HepG2 (cell line): ENCODE data around the gene ATG2B. TPM values are rescaled to one million over a fixed set of nuclear protein-coding genes. Genes with fewer than 3 reads are reported as not detected.
A peak's percentile ranks its signal among the peaks of the same experiment; 100 is the strongest.

Experiments
- CENPX ChIP-seq: sonication (generic); formaldehyde crosslinking; IDR thresholded peaks from 2 replicates; pipeline ENCODE4 v1.9.0; 2021; ENCODE audit warnings: mild to moderate bottlenecking, missing genetic modification reagents, moderate library complexity
- CHD4 ChIP-seq: fragments of 200-600 bp; sonication (generic); IDR thresholded peaks from 2 replicates; pipeline ENCODE4 v1.7.0; 2017; ENCODE audit warnings: mild to moderate bottlenecking, low read length, borderline replicate concordance
- IKZF5 ChIP-seq: IDR thresholded peaks from 2 replicates; pipeline ENCODE4 v1.6.1; 2018; ENCODE audit warnings: missing genetic modification reagents, mild to moderate bottlenecking, missing compliant biosample characterization
- KDM1A ChIP-seq: IDR thresholded peaks from 2 replicates; pipeline ENCODE4 v1.6.1; 2016; ENCODE audit warnings: missing compliant biosample characterization
- KLF13 ChIP-seq: sonication (generic); formaldehyde crosslinking; IDR thresholded peaks from 2 replicates; pipeline ENCODE4 v1.4.0; 2020; ENCODE audit warnings: mild to moderate bottlenecking, missing genetic modification reagents
- KLF16 ChIP-seq, 2 experiments: sonication (generic) in 1 of 2; formaldehyde crosslinking in 1 of 2; IDR thresholded peaks; 2 replicates each; pipeline versions ENCODE4 v1.6.1 to v1.8.0; 2016 to 2023; ENCODE audit warnings: missing genetic modification reagents in 2 of 2, missing compliant biosample characterization in 1 of 2
- KMT2B ChIP-seq: IDR thresholded peaks from 2 replicates; pipeline ENCODE4 v1.6.1; 2016; ENCODE audit warnings: missing genetic modification reagents, missing compliant biosample characterization
- MAFK ChIP-seq, 2 experiments: IDR thresholded peaks in 1 of 2; conservative IDR thresholded peaks in 1 of 2; 2 replicates each; pipeline ENCODE4 v1.6.1; 2011; ENCODE audit warnings: improper control_type of control experiment in 2 of 2, low read length in 2 of 2
- MXD3 ChIP-seq: IDR thresholded peaks from 2 replicates; pipeline ENCODE4 v1.6.1; 2016; ENCODE audit warnings: mild to moderate bottlenecking, missing biosample characterization, missing genetic modification reagents
- MXI1 ChIP-seq: IDR thresholded peaks from 3 replicates; pipeline ENCODE4 v1.6.1; 2012; ENCODE audit warnings: low read depth, low read length, inconsistent platforms, borderline replicate concordance
- NCOR1 ChIP-seq: fragments of 200-600 bp; sonication (generic); IDR thresholded peaks from 2 replicates; pipeline ENCODE4 v1.7.0; 2017; ENCODE audit warnings: antibody characterized with exemption, low read length, borderline replicate concordance
- NFATC3 ChIP-seq: sonication (generic); formaldehyde crosslinking; IDR thresholded peaks from 2 replicates; pipeline ENCODE4 v1.5.1; 2020; ENCODE audit warnings: mild to moderate bottlenecking, missing genetic modification reagents
- NFE2L1 ChIP-seq: sonication (generic); formaldehyde crosslinking; IDR thresholded peaks from 2 replicates; pipeline ENCODE4 v1.4.0; 2020; ENCODE audit warnings: missing genetic modification reagents, mild to moderate bottlenecking, borderline replicate concordance
- NFYB ChIP-seq: sonication (generic); formaldehyde crosslinking; IDR thresholded peaks from 2 replicates; pipeline ENCODE4 v1.4.0; 2020; ENCODE audit warnings: missing genetic modification reagents
- SAP130 ChIP-seq: IDR thresholded peaks from 2 replicates; pipeline ENCODE4 v1.6.1; 2016; ENCODE audit warnings: low read depth
- SMAD9 ChIP-seq: sonication (generic); formaldehyde crosslinking; IDR thresholded peaks from 2 replicates; pipeline ENCODE4 v1.5.1; 2020; ENCODE audit warnings: mild to moderate bottlenecking, missing genetic modification reagents
- TBL1XR1 ChIP-seq: fragments of 150-350 bp; IDR thresholded peaks from 2 replicates; pipeline ENCODE4 v1.6.1; 2014; ENCODE audit warnings: borderline replicate concordance, low read length; ENCODE audit not compliant: partially characterized antibody
- TEF ChIP-seq: sonication (generic); formaldehyde crosslinking; IDR thresholded peaks from 2 replicates; pipeline ENCODE4 v1.5.0; 2020; ENCODE audit warnings: missing genetic modification reagents
- ZBTB38 ChIP-seq: sonication (generic); formaldehyde crosslinking; IDR thresholded peaks from 2 replicates; pipeline ENCODE4 v1.5.1; 2020; ENCODE audit warnings: mild to moderate bottlenecking, missing genetic modification reagents
- ZNF121 ChIP-seq: sonication (generic); formaldehyde crosslinking; IDR thresholded peaks from 2 replicates; pipeline ENCODE4 v1.5.0; 2020; ENCODE audit warnings: mild to moderate bottlenecking, missing genetic modification reagents
- ZNF333 ChIP-seq: sonication (generic); formaldehyde crosslinking; IDR thresholded peaks from 2 replicates; pipeline ENCODE4 v1.4.0; 2020; ENCODE audit warnings: mild to moderate bottlenecking, missing genetic modification reagents, borderline replicate concordance
- ZNF574 ChIP-seq: sonication (generic); formaldehyde crosslinking; IDR thresholded peaks from 2 replicates; pipeline ENCODE4 v1.4.0; 2020; ENCODE audit warnings: missing genetic modification reagents
- polyA plus RNA-seq, 8 experiments: library from polyadenylated mRNA; depleted of rRNA in 3 of 8; stranded (reverse) in 7 of 8; unstranded in 1 of 8; fragments of >200 nt; fragmentation: Illumina TruSeq in 4 of 8; extraction: Trizol in 4 of 8; gene quantifications; 2 replicates each; pipeline versions ENCODE4 v1.2.1 to v1.2.3, GENCODE V29; 2011 to 2016; ENCODE audit warnings: low read depth in 4 of 8, missing spikeins in 1 of 8, mixed read lengths in 1 of 8; ENCODE audit not compliant: insufficient read depth in 1 of 8
- total RNA-seq, 5 experiments: library from RNA; depleted of rRNA; stranded (reverse); fragments of >200 nt; fragmentation: Illumina TruSeq; extraction: Trizol; gene quantifications; 2 replicates each; pipeline ENCODE4 v1.2.3, GENCODE V29; 2016; ENCODE audit warnings: low read depth in 1 of 5
- TF ChIP-seq, protein P1 (sequence below): sonication (generic); formaldehyde crosslinking; IDR thresholded peaks from 2 replicates; pipeline ENCODE4 v1.9.0; 2022; ENCODE audit warnings: missing genetic modification reagents, mild to moderate bottlenecking, borderline replicate concordance

ATG2B gene
- total and polyA plus RNA-seq, 2 of the 13 experiments (the other 11 are each of a cell fraction or from before 2014, with no cell fraction given), result 7.4 to 7.5 TPM

DNA sequence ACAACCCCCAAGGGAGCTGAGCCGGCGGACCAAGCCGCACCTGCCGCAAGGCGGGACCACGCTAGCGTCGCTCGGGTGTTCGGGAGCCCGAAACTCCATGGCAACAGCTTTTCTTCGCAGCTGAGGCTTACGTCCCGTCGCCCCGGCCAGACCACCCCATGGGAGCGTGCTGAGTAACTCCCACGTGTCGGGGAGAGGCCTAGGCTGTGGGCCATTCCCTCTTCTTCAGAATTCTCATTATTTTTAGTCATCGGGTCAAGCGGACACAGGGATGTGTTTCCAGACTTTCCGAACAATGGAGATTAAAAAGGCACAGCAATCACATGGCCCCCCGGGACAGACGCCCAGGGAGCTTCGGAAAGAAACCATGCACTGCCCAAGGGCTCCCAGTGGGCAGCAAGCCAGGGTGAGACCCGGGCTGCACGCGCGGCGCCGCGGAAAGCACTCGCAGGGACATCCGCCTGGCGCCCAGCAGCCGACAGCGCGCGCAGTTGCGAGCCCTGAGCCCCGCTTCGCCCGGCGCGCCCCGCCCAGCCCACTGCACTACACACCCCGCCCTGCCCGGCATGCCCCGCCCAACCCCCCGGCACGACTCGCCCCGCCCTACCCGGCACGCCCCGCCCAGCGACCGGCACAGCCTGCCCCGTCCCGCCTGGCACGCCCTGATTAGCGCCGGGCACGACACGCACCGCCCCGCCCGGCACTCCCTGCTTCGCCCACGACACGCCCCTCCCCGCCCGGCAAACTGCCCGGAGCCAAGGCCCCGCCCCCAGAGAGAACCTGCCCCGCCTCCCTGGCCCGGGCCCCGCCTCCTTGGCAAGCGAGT lies 28.4 kb upstream of the ATG2B start (continued):
- TF ChIP-seq ZNF574 (CRISPR knock-in tag), result peak; percentile 40
- peak; percentile 43 for TF ChIP-seq IKZF5 (CRISPR knock-in tag)
- no peak for TF ChIP-seq KDM1A (CRISPR knock-in tag)
- no peak for TF ChIP-seq CHD4
- no peak for TF ChIP-seq TBL1XR1
- peak; percentile 42; the same call in 1 of the 2 replicates for TF ChIP-seq ZBTB38 (CRISPR knock-in tag)
- 0 out of 2 replicates have a peak, but pooled peaks have one; percentile 8 for TF ChIP-seq NFYB (CRISPR knock-in tag)
- 0 out of 2 replicates have a peak, but pooled peaks have one; percentile 43 for TF ChIP-seq SMAD9 (CRISPR knock-in tag)
- TF ChIP-seq NFATC3 (CRISPR knock-in tag), result peak; percentile 33; the same call in 1 of the 2 replicates
- peak; percentile 62; the same call in 1 of the 2 replicates for TF ChIP-seq MXD3 (CRISPR knock-in tag)
- 0 out of 4 replicates have a peak, but pooled peaks of 1 of the 2 experiments have one; percentile 29 for TF ChIP-seq KLF16 (CRISPR knock-in tag; IDR thresholded peaks at IDR 0.05)
- no peak for TF ChIP-seq CENPX
- peak; percentile 43 for TF ChIP-seq SAP130 (CRISPR knock-in tag)
- TF ChIP-seq, protein P1, sequence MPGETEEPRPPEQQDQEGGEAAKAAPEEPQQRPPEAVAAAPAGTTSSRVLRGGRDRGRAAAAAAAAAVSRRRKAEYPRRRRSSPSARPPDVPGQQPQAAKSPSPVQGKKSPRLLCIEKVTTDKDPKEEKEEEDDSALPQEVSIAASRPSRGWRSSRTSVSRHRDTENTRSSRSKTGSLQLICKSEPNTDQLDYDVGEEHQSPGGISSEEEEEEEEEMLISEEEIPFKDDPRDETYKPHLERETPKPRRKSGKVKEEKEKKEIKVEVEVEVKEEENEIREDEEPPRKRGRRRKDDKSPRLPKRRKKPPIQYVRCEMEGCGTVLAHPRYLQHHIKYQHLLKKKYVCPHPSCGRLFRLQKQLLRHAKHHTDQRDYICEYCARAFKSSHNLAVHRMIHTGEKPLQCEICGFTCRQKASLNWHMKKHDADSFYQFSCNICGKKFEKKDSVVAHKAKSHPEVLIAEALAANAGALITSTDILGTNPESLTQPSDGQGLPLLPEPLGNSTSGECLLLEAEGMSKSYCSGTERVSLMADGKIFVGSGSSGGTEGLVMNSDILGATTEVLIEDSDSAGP (CRISPR knock-in tag), result peak; percentile 39
- TF ChIP-seq NCOR1, result no peak
- TF ChIP-seq TEF, result peak; percentile 53; the same call in 1 of the 2 replicates
- TF ChIP-seq ZNF121 (CRISPR knock-in tag), result peak; percentile 81; the same call in 1 of the 2 replicates
- TF ChIP-seq MAFK (conservative IDR thresholded peaks at IDR 0.05 in 1 of 2, IDR thresholded peaks at IDR 0.05 in 1 of 2; ENCODE audit: low read length in 2 of 2), result no peak
- TF ChIP-seq KLF13 (CRISPR knock-in tag), result no peak
- TF ChIP-seq MXI1, result peak; percentile 20; the same call in 1 of the 3 replicates
- peak; percentile 47; the same call in 1 of the 2 replicates for TF ChIP-seq KMT2B (CRISPR knock-in tag)
- TF ChIP-seq ZNF333 (CRISPR knock-in tag), result no peak
- TF ChIP-seq NFE2L1 (CRISPR knock-in tag), result no peak
